ENCODE results near the gene AXDND1. TPM values are rescaled to one million over a fixed set of nuclear protein-coding genes. Genes with fewer than 3 reads are reported as not detected.

AXDND1 gene
- total and polyA plus RNA-seq, 2 of the 8 experiments (the other 6 are each of a cell fraction or from before 2014, with no cell fraction given) = 0.61 TPM; not detected in 1

DNA sequence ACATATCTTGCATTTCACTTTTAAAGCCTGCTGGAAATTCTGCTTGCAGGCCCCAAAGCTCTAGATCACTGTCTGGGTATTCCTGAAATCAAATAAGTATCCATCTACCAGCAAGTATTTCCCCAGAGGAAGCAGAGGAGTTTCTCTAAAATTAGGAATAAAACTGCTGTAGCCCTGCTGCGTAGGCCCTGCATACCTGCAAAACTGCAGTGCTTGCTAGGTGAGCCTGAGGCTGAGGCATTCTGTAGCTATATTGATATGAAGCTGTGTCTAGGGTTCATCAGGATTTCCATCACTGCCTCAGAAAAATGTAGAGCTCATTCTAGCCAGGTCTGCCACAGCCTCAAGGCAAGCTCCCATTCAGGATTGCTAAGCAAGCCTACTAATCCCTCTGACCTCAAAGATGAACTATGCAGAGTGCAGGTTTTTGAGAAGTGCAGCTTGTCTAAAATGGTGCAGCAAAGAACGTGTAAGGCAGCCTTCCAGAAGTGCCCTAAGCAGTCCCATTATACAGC lies 181.3 kb downstream of the AXDND1 start:
- H3K23ac ChIP-seq (ENCODE audit: insufficient read length) = no peak overlapping the region
- ChIA-PET CTCF (ENCODE audit: partially characterized antibody) (interaction anchor here (0.6 to 2.5 kb wide), 3 partner anchors 39 to 104 kb away, joined by 3 to 6 read pairs (median 3); no protein-coding TSS in a partner anchor), POLR2A (ENCODE audit: partially characterized antibody) (no interaction called here)
- no peak overlapping the region for H3K4ac ChIP-seq (replicated peaks; ENCODE audit: insufficient read length, low read depth, low read length)
- no peaks in the 10 kb centered on the region for H3K23me2 ChIP-seq (ENCODE audit: low read depth, low read length)
- H3K36me3 ChIP-seq (ENCODE audit: control insufficient read depth in 2 of 4, insufficient read depth in 4 of 4, low read length in 3 of 4) = no peaks in the 10 kb centered on the region
- no peaks in the 10 kb centered on the region for H3K79me1 ChIP-seq (ENCODE audit: low read depth, low read length)
- no peaks in the 10 kb centered on the region; a peak in 1 of 7 replicates for H3K27me3 ChIP-seq (replicated peaks in 1 of 4; ENCODE audit: control insufficient read depth in 3 of 4, extremely low read depth in 1 of 4, insufficient read depth in 3 of 4, low read length in 3 of 4)
- no peak overlapping the region for H2AFZ ChIP-seq (ENCODE audit: low read length)
- H2BK20ac ChIP-seq (ENCODE audit: low read length) = no peak overlapping the region
- no peak overlapping the region for H3K4me2 ChIP-seq (ENCODE audit: insufficient read depth in 1 of 2, low read depth in 2 of 2, low read length in 2 of 2)
- H3K9me3 ChIP-seq (ENCODE audit: insufficient read depth in 2 of 2, low read depth in 1 of 2, low read length in 1 of 2) = no peaks in the 10 kb centered on the region; a peak in 1 of 4 replicates
- DNase-seq (ENCODE audit: low read depth in 1 of 2, low spot score in 2 of 2) = no peak
- no peak overlapping the region for H4K5ac ChIP-seq (ENCODE audit: insufficient read length, low read depth, low read length)
- no peak overlapping the region for H2BK12ac ChIP-seq (ENCODE audit: low read depth, low read length)
- H3K9ac ChIP-seq (replicated peaks in 1 of 4; ENCODE audit: extremely low read depth in 1 of 4, low read depth in 3 of 4, low read length in 3 of 4) = no peak overlapping the region
- FAIRE-seq = no peak
- no peaks in the 10 kb centered on the region for H3K79me2 ChIP-seq (ENCODE audit: control insufficient read depth in 1 of 2, insufficient read depth in 2 of 2, low read length in 2 of 2)
- H4K20me1 ChIP-seq (replicated peaks in 1 of 2; ENCODE audit: control insufficient read depth in 1 of 2, insufficient read depth in 2 of 2, low read length in 2 of 2) = no peaks in the 10 kb centered on the region
- H2BK15ac ChIP-seq (ENCODE audit: low read length) = no peak overlapping the region
- 81% methylated on average over 2 of the region's 2 CpGs; no CpG with 5 or more reads in 1 of the 2 experiments for WGBS, 2 experiments (ENCODE audit: extremely low coverage in 1 of 2, insufficient coverage in 1 of 2, insufficient read length in 1 of 2, insufficient replicate concordance in 2 of 2, low coverage in 1 of 2, low lambda C conversion rate in 2 of 2, missing lambda C conversion rate in 1 of 2)
- H2BK5ac ChIP-seq (ENCODE audit: low read depth, low read length) = no peak overlapping the region
- no peak overlapping the region for H2BK120ac ChIP-seq (replicated peaks; ENCODE audit: low read depth, low read length)
- H4K91ac ChIP-seq (replicated peaks; ENCODE audit: insufficient read length, low read length) = no peak overlapping the region
- no peak overlapping the region for H3K14ac ChIP-seq (ENCODE audit: insufficient read length)
- no peak overlapping the region for H3K56ac ChIP-seq (replicated peaks; ENCODE audit: insufficient read length, low read depth, low read length)
- H3K4me1 ChIP-seq (replicated peaks in 1 of 4; ENCODE audit: control insufficient read depth in 3 of 4, insufficient read depth in 4 of 4, low read length in 3 of 4) = no peaks in the 10 kb centered on the region; a peak in 2 of 7 replicates
- H3K18ac ChIP-seq (ENCODE audit: extremely low read depth, low read length) = no peak overlapping the region
- no peak overlapping the region for H2AK5ac ChIP-seq (ENCODE audit: low read depth, low read length)
- H3K4me3 ChIP-seq (ENCODE audit: extremely low read depth in 1 of 4, insufficient read depth in 2 of 4, low read depth in 3 of 4, low read length in 4 of 4) = no peak overlapping the region
- H3K27ac ChIP-seq (ENCODE audit: low read depth, low read length) = no peak overlapping the region
- no peak overlapping the region for H4K8ac ChIP-seq (ENCODE audit: extremely low read depth, insufficient read depth, low read length)
- TF ChIP-seq USF2 (IDR thresholded peaks at IDR 0.05; ENCODE audit: low read length) (no peak), RAD21 (IDR thresholded peaks at IDR 0.05 in 1 of 2, conservative IDR thresholded peaks at IDR 0.05 in 1 of 2; ENCODE audit: low read depth in 2 of 2, low read length in 2 of 2) (no peak), POU5F1 (IDR thresholded peaks at IDR 0.05; ENCODE audit: low read depth, low read length) (no peak)
